Breast epithelium (tissue), 3 donors: ENCODE measurements around the gene ARSJ.

ENCODE experiments used
- POLR2A ChIP-seq: fragments of 450-650 bp; IDR thresholded peaks from one replicate; pipeline ENCODE4 v1.6.1; 2016; ENCODE audit warnings: antibody characterized with exemption, mild to moderate bottlenecking, moderate library complexity
- TF ChIP-seq, protein P1 (sequence below), 3 donors: fragments of 450-650 bp; IDR thresholded peaks; one replicate each; pipeline ENCODE4 v1.5.1; 2016 to 2017; ENCODE audit warnings: antibody characterized with exemption in 3 of 3, mild to moderate bottlenecking in 3 of 3, moderate library complexity in 3 of 3

DNA sequence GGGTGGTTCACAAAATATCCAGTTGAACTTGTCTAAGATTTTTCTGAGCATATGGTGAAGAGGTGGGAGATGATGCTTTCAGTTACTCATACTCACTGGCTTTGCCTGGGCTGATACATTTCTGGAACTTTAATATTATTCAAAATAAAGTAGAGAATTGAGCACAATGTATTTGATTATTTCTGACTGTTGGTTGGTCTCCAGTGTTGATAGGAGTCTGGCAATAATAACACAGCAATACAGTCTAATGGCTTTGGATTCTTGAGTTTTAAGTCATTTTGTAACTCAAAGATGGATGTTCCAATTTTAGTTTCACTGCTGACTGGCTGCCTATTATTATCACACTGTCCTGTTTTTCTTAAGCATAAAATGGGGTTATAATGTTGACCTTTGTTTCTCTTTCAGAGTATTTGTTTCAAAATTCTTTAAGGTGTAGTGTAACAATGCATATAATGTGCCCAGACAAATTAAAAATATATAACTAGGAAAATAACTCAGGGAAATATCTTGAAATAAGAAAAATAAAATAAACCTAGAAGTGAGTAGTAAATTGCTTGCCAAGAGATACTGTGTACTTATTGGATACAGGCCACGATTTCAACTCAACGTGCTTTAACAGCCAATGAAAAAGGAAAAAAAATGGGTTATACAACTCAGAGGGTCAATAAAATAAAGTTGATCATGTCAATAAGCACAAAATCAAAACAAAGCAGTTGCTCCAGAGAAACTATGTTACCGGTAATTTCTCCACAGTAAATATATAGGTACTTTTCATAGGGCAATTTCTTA, 99.0 kb downstream of the ARSJ start:
- TF ChIP-seq, protein P1, sequence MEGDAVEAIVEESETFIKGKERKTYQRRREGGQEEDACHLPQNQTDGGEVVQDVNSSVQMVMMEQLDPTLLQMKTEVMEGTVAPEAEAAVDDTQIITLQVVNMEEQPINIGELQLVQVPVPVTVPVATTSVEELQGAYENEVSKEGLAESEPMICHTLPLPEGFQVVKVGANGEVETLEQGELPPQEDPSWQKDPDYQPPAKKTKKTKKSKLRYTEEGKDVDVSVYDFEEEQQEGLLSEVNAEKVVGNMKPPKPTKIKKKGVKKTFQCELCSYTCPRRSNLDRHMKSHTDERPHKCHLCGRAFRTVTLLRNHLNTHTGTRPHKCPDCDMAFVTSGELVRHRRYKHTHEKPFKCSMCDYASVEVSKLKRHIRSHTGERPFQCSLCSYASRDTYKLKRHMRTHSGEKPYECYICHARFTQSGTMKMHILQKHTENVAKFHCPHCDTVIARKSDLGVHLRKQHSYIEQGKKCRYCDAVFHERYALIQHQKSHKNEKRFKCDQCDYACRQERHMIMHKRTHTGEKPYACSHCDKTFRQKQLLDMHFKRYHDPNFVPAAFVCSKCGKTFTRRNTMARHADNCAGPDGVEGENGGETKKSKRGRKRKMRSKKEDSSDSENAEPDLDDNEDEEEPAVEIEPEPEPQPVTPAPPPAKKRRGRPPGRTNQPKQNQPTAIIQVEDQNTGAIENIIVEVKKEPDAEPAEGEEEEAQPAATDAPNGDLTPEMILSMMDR (IDR thresholded peaks at IDR 0.05), result no peak
- TF ChIP-seq POLR2A, result no peak
